Parathyroid adenoma (tissue), 2 donors: ENCODE results near the gene TEX29.

Experiments
- H2AFZ ChIP-seq: fragments of 300-600 bp; sonication (generic); one replicate; pipeline ENCODE4 v1.7.0; 2017; ENCODE audit warnings: antibody characterized with exemption, mild to moderate bottlenecking
- H3K27ac ChIP-seq: fragments of 300-600 bp; sonication (generic); one replicate; pipeline ENCODE4 v1.7.0; 2017
- H3K27me3 ChIP-seq: fragments of 300-600 bp; sonication (generic); one replicate; pipeline ENCODE4 v1.7.0; 2017; ENCODE audit warnings: low read length; ENCODE audit not compliant: control insufficient read depth, insufficient read depth
- H3K36me3 ChIP-seq: fragments of 300-600 bp; sonication (generic); one replicate; pipeline ENCODE4 v1.7.0; 2017; ENCODE audit warnings: low read length; ENCODE audit not compliant: control insufficient read depth, insufficient read depth
- H3K4me1 ChIP-seq: fragments of 300-600 bp; sonication (generic); one replicate; pipeline ENCODE4 v1.7.0; 2017; ENCODE audit warnings: control low read depth
- H3K4me2 ChIP-seq: fragments of 300-600 bp; sonication (generic); one replicate; pipeline ENCODE4 v1.7.0; 2017; ENCODE audit warnings: low read length
- H3K4me3 ChIP-seq: fragments of 300-600 bp; sonication (generic); one replicate; pipeline ENCODE4 v1.7.0; 2017; ENCODE audit warnings: low read depth, low read length
- H3K79me2 ChIP-seq: fragments of 300-600 bp; sonication (generic); one replicate; pipeline ENCODE4 v1.7.0; 2017; ENCODE audit warnings: control low read depth
- H3K9ac ChIP-seq: fragments of 300-600 bp; sonication (generic); one replicate; pipeline ENCODE4 v1.7.0; 2017; ENCODE audit warnings: mild to moderate bottlenecking
- H3K9me3 ChIP-seq: fragments of 300-600 bp; sonication (generic); one replicate; pipeline ENCODE4 v1.7.0; 2017; ENCODE audit warnings: low read length; ENCODE audit not compliant: control insufficient read depth
- CTCF ChIP-seq: fragments of 300-600 bp; sonication (generic); IDR thresholded peaks from one replicate; pipeline ENCODE4 v1.7.0; 2017; ENCODE audit warnings: antibody characterized with exemption, mild to moderate bottlenecking
- donor health status: primary hyperparathyroidism.

Gene TEX29

GRCh38 chr13:111370570-111371535 lies 50.4 kb downstream of the TEX29 start:
- no peak overlapping the region for H3K9ac ChIP-seq
- H2AFZ ChIP-seq, result no peak overlapping the region
- no peak overlapping the region for H3K4me2 ChIP-seq
- H3K27me3 ChIP-seq, result no peaks in the 10 kb centered on the region
- H3K4me3 ChIP-seq, result no peak overlapping the region
- H3K36me3 ChIP-seq, result no peaks in the 10 kb centered on the region
- no peaks in the 10 kb centered on the region for H3K9me3 ChIP-seq
- no peaks in the 10 kb centered on the region for H3K79me2 ChIP-seq
- no peaks in the 10 kb centered on the region for H3K4me1 ChIP-seq
- no peak overlapping the region for H3K27ac ChIP-seq
- TF ChIP-seq CTCF, result no peak

GRCh38 chr13:111371720-111372119 lies 51.3 kb downstream of the TEX29 start:
- Histone ChIP-seq H3K4me1 (no peaks in the 10 kb centered on the region), H3K4me3 (no peak overlapping the region), H3K9ac (no peak overlapping the region), H2AFZ (no peak overlapping the region), H3K9me3 (no peaks in the 10 kb centered on the region), H3K36me3 (no peaks in the 10 kb centered on the region), H3K27ac (no peak overlapping the region), H3K27me3 (no peaks in the 10 kb centered on the region), H3K4me2 (no peak overlapping the region), H3K79me2 (no peaks in the 10 kb centered on the region)
- no peak for TF ChIP-seq CTCF

- Histone ChIP-seq H3K27ac (no peak overlapping the region), H3K27me3 (no peaks in the 10 kb centered on the region), H3K79me2 (no peaks in the 10 kb centered on the region), H3K4me1 (no peaks in the 10 kb centered on the region), H3K36me3 (no peaks in the 10 kb centered on the region), H2AFZ (no peak overlapping the region), H3K4me2 (no peak overlapping the region), H3K9me3 (no peaks in the 10 kb centered on the region), H3K9ac (no peak overlapping the region), H3K4me3 (no peak overlapping the region)
- no peak for TF ChIP-seq CTCF
These were observed 52.4 kb downstream of the TEX29 start for GRCh38 chr13:111372651-111373425.

GRCh38 chr13:111373486-111373885 lies 53.0 kb downstream of the TEX29 start:
- TF ChIP-seq CTCF, result no peak
- no peak overlapping the region for H2AFZ ChIP-seq
- no peak overlapping the region for H3K27ac ChIP-seq

More at GRCh38 chr13:111373486-111373885, 53.0 kb downstream of the TEX29 start:
- Histone ChIP-seq H3K9me3 (no peaks in the 10 kb centered on the region), H3K36me3 (no peaks in the 10 kb centered on the region), H3K79me2 (no peaks in the 10 kb centered on the region), H3K4me1 (no peaks in the 10 kb centered on the region), H3K4me3 (no peak overlapping the region), H3K9ac (no peak overlapping the region), H3K4me2 (no peak overlapping the region), H3K27me3 (no peaks in the 10 kb centered on the region)
